A673 (cell line): ENCODE measurements around the gene OR5AR1. TPM values are rescaled to one million over a fixed set of nuclear protein-coding genes. Genes with fewer than 3 reads are reported as not detected.

Source experiments
- BruUV-seq: library from RNA; stranded (reverse); fragments of 400-500 nt; replicated peaks from 2 replicates; lab custom pipeline; 2021; lab: Mats Ljungman, UMichigan
- CTCF ChIA-PET: fragments of 300-600 bp; sonication (Branson Sonifier 250); formaldehyde crosslinking; loops from one replicate; lab custom pipeline; 2022; ENCODE audit warnings: antibody characterized with exemption; lab: Charles Lee
- POLR2A ChIA-PET: fragments of 300-600 bp; sonication (Branson Sonifier 250); formaldehyde crosslinking; loops from one replicate; lab custom pipeline; 2022; ENCODE audit warnings: antibody characterized with exemption; ENCODE audit not compliant: low non-redundant PET; lab: Charles Lee
- DNase-seq: peaks from one replicate; pipeline ENCODE4 v3.0.0-alpha.2; 2015; ENCODE audit warnings: low spot score
- H3K27ac ChIP-seq: fragments of 200-600 bp; sonication (generic); 2 replicates; pipeline ENCODE4 v1.5.1; 2016; ENCODE audit warnings: mixed run types, low read depth, mild to moderate bottlenecking, mixed read lengths, antibody characterized with exemption, low read length; ENCODE audit not compliant: poor library complexity, severe bottlenecking
- H3K27me3 ChIP-seq: fragments of 200-600 bp; sonication (generic); replicated peaks from 2 replicates; pipeline ENCODE4 v1.6.1; 2017; ENCODE audit warnings: mixed run types, low read depth, mild to moderate bottlenecking, mixed read lengths, antibody characterized with exemption, low read length; ENCODE audit not compliant: insufficient read depth, poor library complexity
- H3K36me3 ChIP-seq: fragments of 200-600 bp; sonication (generic); 2 replicates; pipeline ENCODE4 v1.6.1; 2016; ENCODE audit warnings: mixed run types, mild to moderate bottlenecking, mixed read lengths, antibody characterized with exemption, low read length; ENCODE audit not compliant: insufficient read depth, poor library complexity, severe bottlenecking
- H3K4me1 ChIP-seq: fragments of 200-600 bp; sonication (generic); 2 replicates; pipeline ENCODE4 v1.6.1; 2017; ENCODE audit warnings: mixed run types, mild to moderate bottlenecking, mixed read lengths, antibody characterized with exemption, low read length; ENCODE audit not compliant: insufficient read depth, poor library complexity, severe bottlenecking
- H3K4me3 ChIP-seq: fragments of 200-600 bp; sonication (generic); 2 replicates; pipeline ENCODE4 v1.5.1; 2016; ENCODE audit warnings: low read depth, mixed run types, mild to moderate bottlenecking, mixed read lengths, low read length; ENCODE audit not compliant: poor library complexity, severe bottlenecking
- H3K9me3 ChIP-seq: fragments of 200-600 bp; sonication (generic); 2 replicates; pipeline ENCODE4 v1.6.1; 2016; ENCODE audit warnings: mixed run types, low read depth, mild to moderate bottlenecking, mixed read lengths, antibody characterized with exemption, low read length; ENCODE audit not compliant: poor library complexity, severe bottlenecking
- EZH2 ChIP-seq: fragments of 200-600 bp; sonication (generic); IDR thresholded peaks from 2 replicates; pipeline ENCODE4 v1.6.1; 2017; ENCODE audit warnings: borderline replicate concordance, low read depth, mild to moderate bottlenecking, mixed read lengths, antibody characterized with exemption, low read length; ENCODE audit not compliant: poor library complexity, severe bottlenecking
- intact Hi-C: fragments of 100-400 bp; cut with micrococcal nuclease; formaldehyde crosslinking; loops from one replicate; pipeline ENCODE4 v1.10.0; 2022; ENCODE audit not compliant: unreplicated experiment
- total RNA-seq: library from RNA; stranded (reverse); gene quantifications from 2 replicates; pipeline ENCODE4 v1.2.3, GENCODE V29; 2021
- TF ChIP-seq, protein P1 (sequence below): fragments of 300-800, 200-600 bp; sonication (generic); conservative IDR thresholded peaks from 2 replicates; pipeline ENCODE4 v1.5.1; 2017; ENCODE audit warnings: low read depth, mild to moderate bottlenecking, antibody characterized with exemption, low read length, moderate library complexity, mixed read lengths

OR5AR1 gene
- total RNA-seq, 1 experiment from 2014 or later, result not detected

DNA sequence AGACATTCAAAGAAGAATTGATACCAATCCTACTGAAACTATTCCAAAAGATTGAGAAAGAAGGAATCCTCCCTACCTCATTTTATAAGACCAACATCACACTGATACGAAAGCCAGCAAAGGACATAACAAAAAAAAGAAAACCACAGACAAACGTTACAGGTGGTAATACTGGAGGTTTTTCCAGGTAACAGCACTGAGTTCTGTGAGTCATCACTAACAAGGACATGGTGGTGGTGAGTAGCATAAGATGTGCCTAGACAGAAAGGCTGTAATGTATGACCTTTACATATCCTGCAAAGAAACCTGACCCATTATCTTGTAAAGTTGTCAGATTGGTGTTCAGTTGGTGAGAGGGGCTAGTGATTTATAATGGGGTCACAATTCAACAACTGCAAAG, 50.7 kb downstream of the OR5AR1 start:
- Histone ChIP-seq H3K9me3 (no peaks in the 10 kb centered on the region), H3K4me3 (no peak overlapping the region), H3K4me1 (no peaks in the 10 kb centered on the region), H3K36me3 (no peaks in the 10 kb centered on the region), H3K27ac (no peak overlapping the region), H3K27me3 (no peaks in the 10 kb centered on the region)
- intact Hi-C loops, result no loop called here
- no peak for DNase-seq
- ChIA-PET POLR2A (no interaction called here), CTCF (no interaction called here)
- TF ChIP-seq, protein P1, sequence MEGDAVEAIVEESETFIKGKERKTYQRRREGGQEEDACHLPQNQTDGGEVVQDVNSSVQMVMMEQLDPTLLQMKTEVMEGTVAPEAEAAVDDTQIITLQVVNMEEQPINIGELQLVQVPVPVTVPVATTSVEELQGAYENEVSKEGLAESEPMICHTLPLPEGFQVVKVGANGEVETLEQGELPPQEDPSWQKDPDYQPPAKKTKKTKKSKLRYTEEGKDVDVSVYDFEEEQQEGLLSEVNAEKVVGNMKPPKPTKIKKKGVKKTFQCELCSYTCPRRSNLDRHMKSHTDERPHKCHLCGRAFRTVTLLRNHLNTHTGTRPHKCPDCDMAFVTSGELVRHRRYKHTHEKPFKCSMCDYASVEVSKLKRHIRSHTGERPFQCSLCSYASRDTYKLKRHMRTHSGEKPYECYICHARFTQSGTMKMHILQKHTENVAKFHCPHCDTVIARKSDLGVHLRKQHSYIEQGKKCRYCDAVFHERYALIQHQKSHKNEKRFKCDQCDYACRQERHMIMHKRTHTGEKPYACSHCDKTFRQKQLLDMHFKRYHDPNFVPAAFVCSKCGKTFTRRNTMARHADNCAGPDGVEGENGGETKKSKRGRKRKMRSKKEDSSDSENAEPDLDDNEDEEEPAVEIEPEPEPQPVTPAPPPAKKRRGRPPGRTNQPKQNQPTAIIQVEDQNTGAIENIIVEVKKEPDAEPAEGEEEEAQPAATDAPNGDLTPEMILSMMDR, result no peak
- no peak for TF ChIP-seq EZH2
- no TSS peak for BruUV-seq

Other genes starting within 250 kb of the OR5AR1 start
- not detected in 2 replicates for gene OR5M3, start 190.3 kb upstream of the OR5AR1 start, total RNA-seq
- not detected in 2 replicates for gene OR5M8, start 172.3 kb upstream of the OR5AR1 start, total RNA-seq
- gene OR5M11, start 120.4 kb upstream of the OR5AR1 start, total RNA-seq, result not detected in 2 replicates
- gene OR5M10, start 86.0 kb upstream of the OR5AR1 start, total RNA-seq, result not detected in 2 replicates
- not detected in 2 replicates for gene OR5M1, start 48.8 kb upstream of the OR5AR1 start, total RNA-seq
- not detected in 2 replicates for gene OR5AP2, start 21.2 kb upstream of the OR5AR1 start, total RNA-seq
- not detected in 2 replicates for gene OR9G1, start 35.4 kb downstream of the OR5AR1 start, total RNA-seq
- gene OR9G4, start 85.0 kb downstream of the OR5AR1 start, total RNA-seq, result not detected in 2 replicates